Naive B cell (primary cell): ENCODE measurements around the gene FBLIM1. TPM values are rescaled to one million over a fixed set of nuclear protein-coding genes. Genes with fewer than 3 reads are reported as not detected.

Experiments used
- ATAC-seq, 2 donors: fragments of 150-1000 bp; cut with Tn5 transposase; 2 replicates each; pipeline ENCODE4 v1.10.0; 2021; ENCODE audit warnings: low read depth in 2 of 2, mild to moderate bottlenecking in 2 of 2, moderate library complexity in 2 of 2
- DNase-seq: peaks from one replicate; pipeline ENCODE4 v3.0.0; 2022
- H3K27ac Mint-ChIP-seq, 6 donors: one replicate each; pipeline ENCODE4 v1.8.0; 2020 to 2022; ENCODE audit warnings: mild to moderate bottlenecking in 6 of 6, mixed read lengths in 6 of 6, moderate library complexity in 5 of 6, inconsistent platforms in 2 of 6
- H3K27me3 Mint-ChIP-seq, 3 donors: one replicate each; pipeline ENCODE4 v1.8.0; 2021 to 2022; ENCODE audit warnings: mixed read lengths in 3 of 3, mild to moderate bottlenecking in 1 of 3
- H3K36me3 Mint-ChIP-seq, 2 donors: one replicate each; pipeline ENCODE4 v1.8.0; 2020 to 2022; ENCODE audit warnings: mixed read lengths in 2 of 2, inconsistent platforms in 1 of 2, mild to moderate bottlenecking in 1 of 2
- H3K4me1 Mint-ChIP-seq, 3 donors: one replicate each; pipeline ENCODE4 v1.8.0; 2020 to 2022; ENCODE audit warnings: mixed read lengths in 3 of 3, inconsistent platforms in 1 of 3, mild to moderate bottlenecking in 1 of 3, moderate library complexity in 1 of 3
- H3K4me3 Mint-ChIP-seq, 8 donors: one replicate each; pipeline ENCODE4 v1.8.0; 2020 to 2022; ENCODE audit warnings: mild to moderate bottlenecking in 8 of 8, mixed read lengths in 8 of 8, moderate library complexity in 8 of 8, inconsistent platforms in 2 of 8
- H3K9me3 Mint-ChIP-seq, 7 donors: one replicate each; pipeline ENCODE4 v1.8.0; 2020 to 2022; ENCODE audit warnings: mixed read lengths in 7 of 7, mild to moderate bottlenecking in 5 of 7, inconsistent platforms in 2 of 7, moderate library complexity in 1 of 7
- polyA plus RNA-seq, 6 donors: library from polyadenylated mRNA; unstranded; fragments of 300-500 nt; fragmentation: Illumina TruSeq; gene quantifications; one replicate each; pipeline ENCODE4 v1.2.3, GENCODE V29; 2021; ENCODE audit warnings: low read depth in 6 of 6

FBLIM1 gene
- polyA plus RNA-seq, 6 donors from 2014 or later = not detected

GRCh38 chr1:15734296-15734695 is 24.3 kb upstream of the FBLIM1 start:
- Mint-ChIP-seq H3K9me3 (no peaks in the 10 kb centered on the region), H3K4me1 (peaks cover 0 to 3% (median 0%) of the 10 kb centered on the region in 3 donors), H3K27me3 (no peaks in the 10 kb centered on the region), H3K27ac (no peak overlapping the region), H3K4me3 (no peak overlapping the region), H3K36me3 (no peaks in the 10 kb centered on the region)
- DNase-seq (no peak), ATAC-seq (no peak)

DNA sequence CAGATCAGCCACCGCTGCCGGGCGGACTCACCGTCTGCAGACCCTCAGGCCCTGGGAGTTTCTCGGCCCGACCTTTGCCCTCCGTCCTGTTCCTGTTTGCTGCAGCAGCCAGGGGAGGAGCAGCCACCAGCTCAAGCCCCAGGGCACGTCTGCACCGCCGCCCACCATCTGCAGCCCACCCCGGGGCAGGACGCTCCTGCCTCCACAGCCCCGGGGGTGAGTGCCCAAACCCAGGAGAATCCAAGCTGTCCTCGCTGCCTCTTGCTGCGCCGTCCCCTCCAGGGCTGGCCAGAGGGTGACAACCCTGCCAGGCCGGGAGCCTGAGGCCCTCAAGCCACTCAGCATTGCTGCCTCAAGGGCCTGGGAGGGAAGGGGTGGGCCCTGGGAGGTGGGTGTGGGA is 23.7 kb upstream of the FBLIM1 start:
- Mint-ChIP-seq H3K9me3 (no peaks in the 10 kb centered on the region), H3K4me1 (peaks cover 0 to 3% (median 0%) of the 10 kb centered on the region in 3 donors), H3K27ac (no peak overlapping the region), H3K36me3 (no peaks in the 10 kb centered on the region), H3K27me3 (no peaks in the 10 kb centered on the region), H3K4me3 (no peak overlapping the region)
- ATAC-seq (no peak), DNase-seq (no peak)

DNA sequence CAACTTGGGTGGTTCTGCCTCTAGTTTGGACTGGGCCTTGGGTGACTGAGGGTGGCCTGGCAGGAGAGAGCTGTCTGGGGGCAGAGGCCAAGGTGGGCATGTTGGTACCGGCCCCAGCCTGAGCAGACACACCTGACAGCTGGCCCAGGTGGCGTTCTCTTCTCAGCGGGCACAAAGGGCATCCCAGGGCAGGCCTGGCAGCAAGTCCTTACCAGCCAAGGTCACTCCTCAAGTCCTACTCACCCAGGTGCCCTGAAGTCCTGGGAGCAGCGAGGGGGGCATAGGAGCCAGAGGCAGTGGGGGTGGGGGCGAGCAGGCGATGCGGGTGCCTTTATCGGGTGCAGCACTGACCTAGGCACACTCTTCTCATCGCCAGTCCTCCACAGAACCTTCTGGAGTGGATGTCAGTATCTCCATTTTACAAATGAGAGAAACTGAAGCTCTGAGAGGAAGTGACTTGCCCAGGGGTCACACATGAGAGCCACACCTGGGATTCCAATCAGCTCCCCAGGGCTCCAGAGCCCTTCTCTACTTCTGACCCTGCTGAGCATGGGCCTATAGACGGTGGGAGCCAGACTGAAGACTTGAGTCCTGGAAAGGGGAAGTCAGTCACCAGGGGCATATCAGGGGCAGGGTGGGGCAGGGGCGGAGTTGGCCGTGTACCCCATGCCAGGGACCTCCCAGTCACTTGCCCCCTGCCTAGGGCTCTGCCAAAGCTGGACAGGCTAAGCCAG is 23.1 kb upstream of the FBLIM1 start:
- no peaks in the 10 kb centered on the region for H3K9me3 Mint-ChIP-seq
- no peaks in the 10 kb centered on the region for H3K36me3 Mint-ChIP-seq
- ATAC-seq (peak; percentile 53 to 61), DNase-seq (no peak)
- H3K4me3 Mint-ChIP-seq = no peak overlapping the region
- peaks cover 0 to 3% (median 0%) of the 10 kb centered on the region in 3 donors for H3K4me1 Mint-ChIP-seq
- peak overlapping the region in 2 of 6 donors; percentile 24 to 49 for H3K27ac Mint-ChIP-seq
- H3K27me3 Mint-ChIP-seq = no peaks in the 10 kb centered on the region

DNA sequence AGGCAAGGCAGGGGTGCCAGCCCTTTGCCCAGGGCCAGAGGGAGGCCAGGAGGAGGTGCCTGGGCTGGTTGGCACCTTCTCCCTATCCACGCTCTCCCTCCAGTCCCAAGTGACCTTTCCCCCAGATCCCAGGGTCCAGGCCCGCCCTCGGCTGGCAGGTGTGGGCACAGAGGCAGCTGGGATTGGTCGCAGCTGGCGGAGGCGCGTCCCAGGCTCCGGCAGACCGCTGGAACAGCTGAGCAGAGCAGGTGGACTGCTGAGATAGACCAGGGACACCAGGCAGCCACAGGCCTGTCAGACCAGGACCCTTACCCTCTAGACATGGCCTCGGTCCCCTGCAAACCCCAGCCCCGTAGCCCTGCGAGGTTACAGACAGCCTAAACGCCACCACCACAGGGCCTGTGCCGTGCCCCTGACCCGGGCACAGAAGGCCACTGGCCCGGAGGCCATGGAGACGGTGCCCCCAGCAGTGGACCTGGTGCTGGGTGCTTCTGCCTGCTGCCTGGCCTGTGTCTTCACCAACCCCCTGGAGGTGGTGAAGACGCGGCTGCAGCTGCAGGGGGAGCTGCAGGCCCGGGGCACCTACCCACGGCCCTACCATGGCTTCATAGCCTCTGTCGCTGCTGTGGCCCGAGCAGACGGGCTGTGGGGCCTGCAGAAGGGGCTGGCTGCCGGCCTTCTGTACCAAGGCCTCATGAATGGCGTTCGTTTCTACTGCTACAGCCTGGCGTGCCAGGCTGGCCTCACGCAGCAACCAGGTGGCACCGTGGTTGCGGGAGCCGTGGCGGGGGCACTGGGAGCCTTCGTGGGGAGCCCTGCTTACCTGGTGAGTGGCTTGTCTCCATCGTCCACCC is 22.3 kb upstream of the FBLIM1 start, which contains the start of gene SLC25A34:
Gene SLC25A34, plus strand, starts transcription at position 221 of the 854 bp plus-strand sequence. Its CDS starts 228 bp downstream, at position 449.
- ATAC-seq (no peak), DNase-seq (no peak)
- Mint-ChIP-seq H3K9me3 (no peaks in the 10 kb centered on the region), H3K36me3 (no peaks in the 10 kb centered on the region), H3K4me1 (peaks cover under 1 to 4% (median 3%) of the 10 kb centered on the region in 3 donors), H3K27ac (peak within 1 kb of the TSS in 3 of 6 donors; percentile 49 to 75 (median 74)), H3K4me3 (no peak within 1 kb of the TSS), H3K27me3 (no peaks in the 10 kb centered on the region)

DNA sequence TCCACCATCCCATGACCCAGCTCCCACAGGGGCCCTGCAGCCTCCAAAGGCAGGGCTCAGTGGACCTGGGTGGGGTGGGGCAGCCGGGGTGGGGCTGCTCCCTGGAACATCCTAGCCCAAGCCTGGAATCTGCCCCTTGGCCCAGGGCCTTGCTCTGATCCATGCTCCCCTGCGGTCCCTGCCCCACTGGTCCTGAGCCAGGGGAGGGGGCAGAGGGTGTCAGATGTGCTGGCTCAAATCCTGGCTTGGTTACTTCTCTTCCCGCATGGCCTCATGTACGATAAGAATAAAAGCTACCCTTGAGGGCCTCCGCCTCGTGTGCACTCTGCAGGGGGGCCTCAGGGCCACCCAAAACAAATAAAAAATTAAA is 21.7 kb upstream of the FBLIM1 start:
- Mint-ChIP-seq H3K27ac (peak overlapping the region in 2 of 6 donors; percentile 74 to 75), H3K27me3 (no peaks in the 10 kb centered on the region)

GRCh38 chr1:15737324-15738319 is 21.0 kb upstream of the FBLIM1 start:
- Mint-ChIP-seq H3K4me3 (no peak overlapping the region), H3K36me3 (no peaks in the 10 kb centered on the region), H3K27me3 (no peaks in the 10 kb centered on the region), H3K4me1 (peaks cover 5 to 8% (median 8%) of the 10 kb centered on the region in 3 donors), H3K9me3 (no peaks in the 10 kb centered on the region), H3K27ac (peak overlapping the region in 5 of 6 donors; percentile 23 to 86 (median 38))
- DNase-seq (no peak), ATAC-seq (no peak)

More for the DNA sequence above, 21.7 kb upstream of the FBLIM1 start:
- ATAC-seq (no peak), DNase-seq (no peak)
- Mint-ChIP-seq H3K4me3 (no peak overlapping the region), H3K36me3 (no peaks in the 10 kb centered on the region), H3K4me1 (peaks cover 5 to 8% (median 8%) of the 10 kb centered on the region in 3 donors), H3K9me3 (no peaks in the 10 kb centered on the region)

GRCh38 chr1:15738416-15739113 is 20.0 kb upstream of the FBLIM1 start:
- Mint-ChIP-seq H3K27me3 (no peaks in the 10 kb centered on the region), H3K4me1 (peaks cover 5 to 8% (median 8%) of the 10 kb centered on the region in 3 donors), H3K4me3 (no peak overlapping the region), H3K9me3 (no peaks in the 10 kb centered on the region), H3K27ac (peak overlapping the region in 4 of 6 donors; percentile 23 to 86 (median 82)), H3K36me3 (no peaks in the 10 kb centered on the region)
- no peak for DNase-seq
- no peak for ATAC-seq

DNA sequence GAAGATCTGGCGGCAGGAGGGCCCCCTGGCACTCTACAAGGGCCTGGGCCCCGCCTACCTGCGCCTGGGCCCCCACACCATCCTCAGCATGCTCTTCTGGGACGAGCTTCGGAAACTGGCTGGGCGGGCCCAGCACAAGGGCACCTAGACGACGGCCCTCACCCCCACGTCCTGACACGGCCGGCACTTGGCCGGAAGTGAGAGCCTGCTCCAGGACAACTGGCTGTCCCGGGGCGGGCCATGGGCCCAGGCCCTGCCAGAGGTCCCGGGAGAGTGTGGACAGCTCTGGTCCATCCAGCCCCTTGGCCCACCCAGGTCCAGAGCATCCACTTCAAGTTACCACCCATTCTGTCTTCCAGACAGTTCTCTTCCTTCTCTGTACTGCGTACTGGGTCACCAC is 19.3 kb upstream of the FBLIM1 start:
- no peak for DNase-seq
- Mint-ChIP-seq H3K27me3 (no peaks in the 10 kb centered on the region), H3K36me3 (no peaks in the 10 kb centered on the region), H3K9me3 (no peaks in the 10 kb centered on the region), H3K27ac (peak overlapping the region in 4 of 6 donors; percentile 23 to 85 (median 70)), H3K4me3 (no peak overlapping the region), H3K4me1 (peaks cover 5 to 8% (median 8%) of the 10 kb centered on the region in 3 donors)
- no peak for ATAC-seq

- peak overlapping the region in 2 of 6 donors; percentile 65 to 75 for H3K27ac Mint-ChIP-seq
Measured at GRCh38 chr1:15739745-15740144, 18.9 kb upstream of the FBLIM1 start.

DNA sequence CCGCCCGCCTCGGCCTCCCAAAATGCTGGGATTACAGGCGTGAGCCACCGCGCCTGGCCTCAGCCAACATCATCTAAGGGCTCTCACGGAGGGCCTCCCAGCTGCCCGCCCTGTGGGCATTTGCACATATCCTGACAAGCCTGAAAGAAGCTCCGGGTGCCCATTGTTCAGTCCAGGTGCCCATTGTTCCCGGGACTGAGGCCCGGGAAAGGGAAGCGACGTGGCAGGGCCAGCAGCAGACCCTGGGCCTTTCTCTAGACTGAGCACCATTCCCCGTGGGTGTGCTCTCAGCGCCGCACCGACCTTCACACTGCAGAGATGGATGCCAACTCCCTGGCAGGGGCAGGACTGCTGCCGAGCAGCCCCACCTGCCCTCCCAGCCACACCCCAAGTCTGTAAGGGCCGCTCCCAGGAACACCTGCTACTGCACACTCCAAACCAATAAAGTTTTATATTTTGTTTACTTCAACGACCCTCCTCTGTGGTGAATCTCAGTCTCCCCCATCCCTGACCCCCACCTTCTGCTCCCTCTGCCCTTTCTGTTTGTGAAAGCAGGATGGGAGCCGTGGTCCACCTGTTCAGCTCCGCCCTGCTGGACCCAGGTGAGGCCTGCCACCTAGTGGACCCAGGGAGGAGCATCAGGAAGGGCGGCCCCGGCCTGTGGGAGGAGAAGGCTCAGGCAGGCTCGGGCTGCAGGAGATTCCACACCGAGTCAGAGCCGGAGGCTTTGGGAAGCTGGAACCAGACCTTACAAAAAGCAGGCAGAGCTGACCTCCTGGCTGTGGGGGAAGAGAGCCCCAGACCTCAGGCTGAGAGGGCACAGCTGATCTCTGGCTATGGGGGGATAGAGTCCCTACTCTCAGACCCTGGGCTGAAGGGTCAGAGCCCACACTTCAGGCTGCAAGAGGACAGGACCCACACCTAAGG is 17.4 kb upstream of the FBLIM1 start:
- H3K27me3 Mint-ChIP-seq = no peaks in the 10 kb centered on the region
- H3K36me3 Mint-ChIP-seq = no peaks in the 10 kb centered on the region
- peaks cover 5 to 8% (median 6%) of the 10 kb centered on the region in 3 donors for H3K4me1 Mint-ChIP-seq
- no peaks in the 10 kb centered on the region for H3K9me3 Mint-ChIP-seq
- ATAC-seq (peak; percentile 83 to 93), DNase-seq (peak; percentile 61)
- H3K4me3 Mint-ChIP-seq = peak overlapping the region in 1 of 8 donors; percentile 77
- peak overlapping the region in 2 of 6 donors; percentile 38 to 70 for H3K27ac Mint-ChIP-seq

More at GRCh38 chr1:15739745-15740144, 18.9 kb upstream of the FBLIM1 start:
- ATAC-seq = no peak
- H3K4me3 Mint-ChIP-seq = no peak overlapping the region
- no peaks in the 10 kb centered on the region for H3K9me3 Mint-ChIP-seq
- H3K36me3 Mint-ChIP-seq = no peaks in the 10 kb centered on the region
- peaks cover 5 to 8% (median 8%) of the 10 kb centered on the region in 3 donors for H3K4me1 Mint-ChIP-seq
- DNase-seq = no peak
- H3K27me3 Mint-ChIP-seq = no peaks in the 10 kb centered on the region

DNA sequence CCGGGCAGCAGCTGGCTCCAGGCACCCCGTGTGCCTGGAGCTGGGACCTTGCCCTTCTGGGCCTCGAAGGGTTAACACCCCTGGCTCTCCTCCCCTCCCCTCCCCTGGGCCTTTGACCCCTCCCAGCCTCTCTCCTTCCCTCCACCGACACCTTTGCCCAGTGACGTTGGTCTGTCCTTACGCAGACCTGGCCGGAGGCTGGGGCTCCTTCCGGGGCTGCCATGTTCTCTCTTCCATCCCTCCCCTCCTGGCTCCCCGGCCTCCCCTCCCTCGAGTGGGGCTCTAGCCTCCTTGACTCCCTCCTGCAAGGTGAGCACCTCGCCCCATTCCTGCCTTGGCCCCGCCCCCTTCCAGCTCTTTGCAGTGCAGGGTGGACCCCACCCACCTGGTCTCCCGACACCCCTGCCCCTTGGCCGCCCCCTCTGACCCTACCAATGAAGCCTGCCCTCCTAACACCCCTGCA is 16.2 kb upstream of the FBLIM1 start, which contains the start of gene TMEM82:
Gene TMEM82, plus strand, starts transcription at position 161 of the 463 bp plus-strand sequence. Its CDS starts 61 bp downstream, at position 222.
- Mint-ChIP-seq H3K9me3 (no peaks in the 10 kb centered on the region), H3K36me3 (no peaks in the 10 kb centered on the region), H3K4me3 (peak within 1 kb of the TSS in 1 of 8 donors; percentile 77), H3K27ac (peak within 1 kb of the TSS in 1 of 6 donors; percentile 29), H3K27me3 (no peaks in the 10 kb centered on the region), H3K4me1 (peaks cover 5 to 8% (median 6%) of the 10 kb centered on the region in 3 donors)
- DNase-seq = no peak
- ATAC-seq = no peak
